Peyer's patch (tissue), 4 donors: ENCODE results near the gene SFXN3.

Source experiments
- CTCF ChIP-seq, 6 experiments: fragments of 450-650 bp in 4 of 6; fragments of 200-600 bp in 2 of 6; sonication (generic) in 1 of 6; IDR thresholded peaks; one replicate each; pipeline ENCODE4 v1.5.1; 2017 to 2019; ENCODE audit warnings: antibody characterized with exemption in 6 of 6, mild to moderate bottlenecking in 3 of 6, moderate library complexity in 1 of 6
- POLR2A ChIP-seq, 2 donors: fragments of 450-650 bp; IDR thresholded peaks; one replicate each; pipeline ENCODE4 v1.5.1; 2017; ENCODE audit warnings: antibody characterized with exemption in 2 of 2, mild to moderate bottlenecking in 2 of 2, moderate library complexity in 2 of 2

- TF ChIP-seq CTCF (IDR thresholded peaks at IDR 0.05) (peak in 2 of 6 experiments; percentile 0 to 15), POLR2A (IDR thresholded peaks at IDR 0.05) (peak; percentile 54 to 80)
These were observed 11.8 kb downstream of the SFXN3 start for GRCh38 chr10:101042667-101043362.
